ENCODE data around the gene PCSK5.
A peak's percentile ranks its signal among the peaks of the same experiment; 100 is the strongest.

PCSK5 gene

DNA sequence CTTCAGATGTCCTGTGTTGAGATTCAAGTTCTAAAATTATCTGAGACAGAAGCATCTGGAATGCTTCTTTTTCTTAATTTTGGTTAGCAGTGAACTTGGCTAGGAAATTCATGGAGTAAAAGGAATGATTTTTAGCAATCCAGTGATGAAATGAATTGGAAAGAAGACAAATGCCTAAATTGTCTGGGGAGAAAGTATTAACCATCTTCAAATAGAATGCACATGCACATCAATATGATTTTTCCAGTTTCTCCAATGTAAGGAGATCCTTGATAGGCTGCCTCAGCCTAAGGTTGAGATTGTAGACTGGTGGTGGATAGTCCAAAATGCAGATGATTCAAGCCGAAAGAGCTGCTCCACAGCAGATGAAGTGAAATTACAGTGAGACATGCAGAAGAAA is 106.7 kb downstream of the PCSK5 start:
- Histone ChIP-seq H3K27me3 (replicated peaks; ENCODE audit: control insufficient read depth, insufficient read depth, low read length) (no peaks in the 10 kb centered on the region), H3K4me3 (replicated peaks; ENCODE audit: low read depth, low read length) (no peak overlapping the region), H3K36me3 (ENCODE audit: control insufficient read depth, insufficient read depth, low read length) (no peaks in the 10 kb centered on the region)
- TF ChIP-seq, protein P1, sequence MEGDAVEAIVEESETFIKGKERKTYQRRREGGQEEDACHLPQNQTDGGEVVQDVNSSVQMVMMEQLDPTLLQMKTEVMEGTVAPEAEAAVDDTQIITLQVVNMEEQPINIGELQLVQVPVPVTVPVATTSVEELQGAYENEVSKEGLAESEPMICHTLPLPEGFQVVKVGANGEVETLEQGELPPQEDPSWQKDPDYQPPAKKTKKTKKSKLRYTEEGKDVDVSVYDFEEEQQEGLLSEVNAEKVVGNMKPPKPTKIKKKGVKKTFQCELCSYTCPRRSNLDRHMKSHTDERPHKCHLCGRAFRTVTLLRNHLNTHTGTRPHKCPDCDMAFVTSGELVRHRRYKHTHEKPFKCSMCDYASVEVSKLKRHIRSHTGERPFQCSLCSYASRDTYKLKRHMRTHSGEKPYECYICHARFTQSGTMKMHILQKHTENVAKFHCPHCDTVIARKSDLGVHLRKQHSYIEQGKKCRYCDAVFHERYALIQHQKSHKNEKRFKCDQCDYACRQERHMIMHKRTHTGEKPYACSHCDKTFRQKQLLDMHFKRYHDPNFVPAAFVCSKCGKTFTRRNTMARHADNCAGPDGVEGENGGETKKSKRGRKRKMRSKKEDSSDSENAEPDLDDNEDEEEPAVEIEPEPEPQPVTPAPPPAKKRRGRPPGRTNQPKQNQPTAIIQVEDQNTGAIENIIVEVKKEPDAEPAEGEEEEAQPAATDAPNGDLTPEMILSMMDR (IDR thresholded peaks at IDR 0.05; ENCODE audit: insufficient read depth, low read length, poor library complexity, severe bottlenecking): no peak
- no peak for DNase-seq (ENCODE audit: extremely low read depth, insufficient read length)

DNA sequence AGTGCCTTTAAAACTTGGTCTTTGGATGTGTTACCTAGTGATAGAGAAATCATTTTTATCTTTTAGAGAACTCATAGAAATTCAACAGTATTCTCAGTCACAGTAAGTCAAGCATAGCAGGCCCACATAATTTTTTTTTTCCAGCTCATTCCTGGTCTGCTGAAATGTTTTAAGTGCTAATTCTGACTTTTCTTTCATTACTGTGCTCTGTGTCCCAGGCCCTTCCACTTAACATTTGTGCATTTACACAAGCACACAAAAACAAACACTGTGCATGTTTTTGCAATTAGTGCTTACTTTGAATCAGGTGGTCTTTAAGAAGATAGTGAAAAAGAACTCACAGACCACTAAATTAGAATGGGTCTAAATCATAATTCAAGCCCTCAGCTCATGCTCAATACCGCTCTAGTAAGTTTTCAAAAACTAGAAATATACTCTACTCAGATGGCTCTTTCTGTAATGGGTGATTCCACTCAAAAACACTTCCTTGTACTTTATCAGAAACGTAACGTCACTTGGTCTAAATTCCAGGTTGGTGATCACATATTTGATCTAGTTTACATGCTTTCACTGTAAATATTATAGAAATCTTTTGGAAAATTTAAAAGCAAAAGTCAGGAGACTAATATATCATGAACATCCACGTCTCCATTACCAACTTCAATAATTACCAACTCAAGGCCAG is 107.8 kb downstream of the PCSK5 start:
- Histone ChIP-seq H3K4me3 (replicated peaks; ENCODE audit: low read depth, low read length) (no peak overlapping the region), H3K36me3 (ENCODE audit: control insufficient read depth, insufficient read depth, low read length) (no peaks in the 10 kb centered on the region), H3K27me3 (replicated peaks; ENCODE audit: control insufficient read depth, insufficient read depth, low read length) (no peaks in the 10 kb centered on the region)
- no peak for DNase-seq (ENCODE audit: extremely low read depth, insufficient read length)
- TF ChIP-seq, protein P1 (IDR thresholded peaks at IDR 0.05; ENCODE audit: insufficient read depth, low read length, poor library complexity, severe bottlenecking): no peak

DNA sequence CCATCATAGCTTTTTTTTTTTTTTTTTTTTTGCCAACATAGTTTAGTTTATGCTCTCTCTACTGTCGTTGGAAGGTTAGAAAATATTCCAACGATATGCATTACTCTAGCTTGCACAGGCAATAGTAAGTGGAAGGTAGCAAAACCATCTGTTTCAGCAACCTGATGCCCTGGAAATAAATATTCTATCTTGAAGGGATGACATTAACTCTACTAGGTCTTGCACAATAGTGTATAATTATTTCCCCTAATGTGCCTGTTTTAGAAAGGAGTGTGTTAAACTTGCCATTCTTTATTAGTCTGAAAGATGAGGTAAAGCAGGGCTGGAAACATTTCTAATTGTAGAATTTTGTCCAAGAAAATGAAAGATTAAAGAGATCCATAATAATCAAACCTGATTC is 111.0 kb downstream of the PCSK5 start:
- no peak for DNase-seq (ENCODE audit: extremely low read depth, insufficient read length)
- H3K27me3 ChIP-seq (replicated peaks; ENCODE audit: control insufficient read depth, insufficient read depth, low read length): no peaks in the 10 kb centered on the region
- TF ChIP-seq, protein P1 (IDR thresholded peaks at IDR 0.05; ENCODE audit: insufficient read depth, low read length, poor library complexity, severe bottlenecking): no peak
- H3K36me3 ChIP-seq (ENCODE audit: control insufficient read depth, insufficient read depth, low read length): no peaks in the 10 kb centered on the region
- no peak overlapping the region for H3K4me3 ChIP-seq (replicated peaks; ENCODE audit: low read depth, low read length)

DNA sequence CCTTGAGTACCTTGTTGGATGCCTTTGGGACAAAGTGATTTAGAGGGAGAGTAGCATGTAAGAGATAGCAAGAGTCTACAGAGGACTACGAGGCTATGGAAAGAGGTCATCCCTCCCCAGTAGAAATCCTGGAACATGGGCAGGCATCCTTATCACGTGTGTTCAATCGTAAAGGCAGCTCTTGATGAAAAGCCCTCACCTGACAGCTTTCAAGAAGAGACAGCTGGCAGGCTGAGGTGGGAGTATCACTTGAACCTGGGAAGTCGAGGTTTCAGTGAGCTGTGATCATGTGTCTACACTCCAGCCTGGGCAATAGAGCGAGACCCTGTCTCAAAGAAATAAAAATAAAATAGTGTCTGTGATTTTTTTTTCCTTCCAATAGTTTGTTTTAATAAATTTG is 112.6 kb downstream of the PCSK5 start:
- DNase-seq (ENCODE audit: extremely low read depth, insufficient read length): no peak
- Histone ChIP-seq H3K27me3 (replicated peaks; ENCODE audit: control insufficient read depth, insufficient read depth, low read length) (no peaks in the 10 kb centered on the region), H3K36me3 (ENCODE audit: control insufficient read depth, insufficient read depth, low read length) (no peaks in the 10 kb centered on the region), H3K4me3 (replicated peaks; ENCODE audit: low read depth, low read length) (no peak overlapping the region)
- TF ChIP-seq, protein P1 (IDR thresholded peaks at IDR 0.05; ENCODE audit: insufficient read depth, low read length, poor library complexity, severe bottlenecking): no peak

DNA sequence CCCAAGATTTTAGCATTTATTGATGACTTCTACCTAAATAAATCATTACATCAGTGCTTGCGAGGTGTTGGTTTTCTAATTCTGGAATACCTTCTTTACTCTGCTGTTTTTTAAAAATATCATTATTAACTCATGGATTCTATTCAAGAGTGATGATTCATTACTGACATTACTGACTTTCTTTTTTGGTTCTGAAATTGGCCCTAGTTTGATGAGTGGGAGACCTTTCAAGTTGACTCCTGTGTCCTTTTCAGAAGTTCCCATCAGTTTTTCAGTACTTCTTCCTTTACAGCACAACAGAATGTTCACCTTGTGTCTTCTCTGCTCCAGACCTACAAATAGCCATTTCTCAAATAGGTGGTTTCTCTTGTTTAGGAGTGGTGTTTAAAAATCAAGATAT is 114.1 kb downstream of the PCSK5 start:
- Histone ChIP-seq H3K27me3 (replicated peaks; ENCODE audit: control insufficient read depth, insufficient read depth, low read length) (no peaks in the 10 kb centered on the region), H3K36me3 (ENCODE audit: control insufficient read depth, insufficient read depth, low read length) (no peaks in the 10 kb centered on the region), H3K4me3 (replicated peaks; ENCODE audit: low read depth, low read length) (no peak overlapping the region)
- peak; percentile 6 for DNase-seq (ENCODE audit: extremely low read depth, insufficient read length)
- TF ChIP-seq, protein P1 (IDR thresholded peaks at IDR 0.05; ENCODE audit: insufficient read depth, low read length, poor library complexity, severe bottlenecking): no peak

DNA sequence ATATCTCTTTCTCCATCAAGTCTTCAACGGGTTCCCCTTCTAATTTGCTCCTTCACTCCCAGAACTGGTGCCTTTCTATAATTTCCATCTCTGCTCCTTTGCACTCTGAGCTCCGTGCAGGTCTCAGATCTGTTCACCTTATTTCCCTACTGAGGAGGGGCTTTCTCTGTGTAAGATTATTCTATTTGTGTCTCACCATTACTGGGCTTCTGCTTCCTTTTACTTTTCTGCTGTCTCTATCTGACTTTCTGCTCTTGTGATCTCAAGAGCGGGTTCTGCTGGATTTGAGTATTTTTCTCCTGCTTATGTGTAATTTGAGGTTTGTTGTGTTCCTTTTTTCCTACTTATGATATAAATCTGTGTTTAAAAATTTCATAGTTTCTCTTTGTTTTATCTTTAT is 117.5 kb downstream of the PCSK5 start:
- DNase-seq (ENCODE audit: extremely low read depth, insufficient read length): no peak
- H3K36me3 ChIP-seq (ENCODE audit: control insufficient read depth, insufficient read depth, low read length): no peaks in the 10 kb centered on the region
- TF ChIP-seq, protein P1 (IDR thresholded peaks at IDR 0.05; ENCODE audit: insufficient read depth, low read length, poor library complexity, severe bottlenecking): no peak
- no peaks in the 10 kb centered on the region for H3K27me3 ChIP-seq (replicated peaks; ENCODE audit: control insufficient read depth, insufficient read depth, low read length)
- H3K4me3 ChIP-seq (replicated peaks; ENCODE audit: low read depth, low read length): no peak overlapping the region

Data from GM06990 (cell line).